CD1c-positive myeloid dendritic cell (primary cell): ENCODE measurements around the gene BEST3.
"Not testable (repeated sequence)": the region's sequence is repeated elsewhere in the genome, so short reads cannot be mapped to it uniquely, and the experiment has no call there.

Experiments
- DNase-seq: peaks from one replicate; pipeline ENCODE4 v3.0.0-alpha.2; 2016; ENCODE audit errors: extremely low spot score

Gene BEST3

DNA sequence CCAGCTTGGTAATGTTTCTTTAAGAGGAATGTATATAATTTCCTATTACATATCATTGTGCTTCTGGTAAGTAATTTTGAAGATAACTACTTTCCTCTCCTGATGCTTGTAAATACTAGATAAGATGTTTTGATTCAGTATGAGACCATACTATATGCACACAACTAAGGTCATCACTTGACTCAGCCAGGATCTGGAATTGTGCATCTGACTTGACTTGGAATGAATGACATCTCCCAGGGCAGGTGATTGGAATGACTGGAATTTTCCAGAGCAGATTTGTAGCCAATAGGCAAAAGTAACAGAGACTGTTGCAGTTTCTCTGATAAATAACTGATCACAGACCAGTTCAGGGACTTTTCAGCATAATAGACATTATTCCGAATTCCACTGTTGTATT lies 11.1 kb downstream of the BEST3 start:
- DNase-seq = no peak

DNA sequence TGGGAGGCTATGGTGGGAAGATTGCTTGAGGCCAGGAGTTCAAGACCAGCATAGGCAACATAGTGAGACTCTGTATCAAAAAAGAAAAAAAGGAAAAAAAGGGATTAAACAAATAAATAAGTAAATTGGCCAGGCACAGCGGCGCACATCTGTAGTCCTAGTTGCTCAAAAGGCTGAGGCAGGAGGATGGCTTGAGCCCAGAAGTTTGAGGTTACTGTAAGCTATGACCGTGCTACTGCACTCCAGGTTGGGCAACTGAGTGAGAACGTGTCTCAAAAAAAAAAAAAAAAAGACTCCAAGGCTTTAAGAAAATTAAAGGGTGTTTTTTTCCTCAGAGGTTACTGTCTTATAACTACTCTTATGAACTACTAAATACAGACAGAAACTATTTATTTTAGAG lies 11.7 kb downstream of the BEST3 start:
- no peak for DNase-seq

DNA sequence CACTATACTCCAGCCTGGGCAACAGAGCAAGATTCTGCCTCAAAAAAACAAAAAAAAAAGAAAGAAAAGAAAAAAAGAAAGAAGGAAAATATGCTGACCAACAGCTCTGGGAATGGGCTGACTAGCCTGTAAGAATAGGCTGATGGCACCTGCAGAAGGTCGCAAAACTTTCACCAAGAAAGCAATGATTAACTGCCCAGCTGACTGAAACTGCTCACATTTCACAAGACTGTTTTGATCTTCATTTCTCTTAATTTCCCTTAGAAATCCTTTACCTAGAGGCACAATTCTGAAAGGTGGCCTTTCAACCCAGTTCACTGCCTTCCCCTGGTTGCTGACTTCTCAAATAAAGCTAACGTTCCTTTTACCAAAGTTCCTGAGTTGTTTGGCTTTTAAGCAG lies 12.4 kb downstream of the BEST3 start:
- no peak for DNase-seq

DNA sequence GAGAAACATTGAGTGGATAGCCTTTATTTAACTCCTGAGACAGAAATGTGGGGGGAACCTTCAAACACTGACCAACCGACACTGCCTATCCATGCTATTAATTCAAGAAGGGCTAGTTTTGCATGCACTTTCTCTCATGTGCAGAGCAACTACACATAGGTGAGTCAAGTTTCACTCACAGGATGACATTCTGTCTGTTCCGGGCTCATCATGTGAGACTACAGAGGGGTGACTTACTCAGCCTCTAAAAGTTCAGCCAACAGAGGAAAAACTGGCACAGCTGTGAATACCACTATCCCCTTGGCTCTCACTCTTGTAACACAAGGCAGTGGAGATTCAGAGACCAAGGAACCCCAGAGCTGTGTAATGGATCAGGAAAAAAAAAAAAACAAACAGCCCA lies 13.3 kb downstream of the BEST3 start:
- no peak for DNase-seq

DNA sequence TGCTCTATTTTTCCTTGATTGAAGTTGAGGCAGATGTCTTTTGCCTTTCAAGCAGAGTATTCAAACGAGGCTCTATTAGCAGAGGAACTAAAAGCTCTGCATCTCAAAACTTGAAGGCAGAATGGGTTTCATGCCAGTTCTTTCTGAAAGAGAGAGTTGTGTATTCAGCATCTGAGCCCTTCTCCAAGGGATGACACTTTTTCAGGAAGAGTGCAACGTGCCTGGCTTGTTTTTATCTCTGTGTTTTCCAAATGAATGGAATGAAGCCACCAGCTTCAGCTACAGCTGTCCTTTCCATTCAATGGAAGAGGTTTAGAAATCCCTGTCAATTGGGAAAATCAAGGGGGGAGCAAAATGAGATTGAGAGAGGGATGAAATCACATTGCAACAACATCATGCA lies 14.6 kb downstream of the BEST3 start:
- DNase-seq = no peak

DNA sequence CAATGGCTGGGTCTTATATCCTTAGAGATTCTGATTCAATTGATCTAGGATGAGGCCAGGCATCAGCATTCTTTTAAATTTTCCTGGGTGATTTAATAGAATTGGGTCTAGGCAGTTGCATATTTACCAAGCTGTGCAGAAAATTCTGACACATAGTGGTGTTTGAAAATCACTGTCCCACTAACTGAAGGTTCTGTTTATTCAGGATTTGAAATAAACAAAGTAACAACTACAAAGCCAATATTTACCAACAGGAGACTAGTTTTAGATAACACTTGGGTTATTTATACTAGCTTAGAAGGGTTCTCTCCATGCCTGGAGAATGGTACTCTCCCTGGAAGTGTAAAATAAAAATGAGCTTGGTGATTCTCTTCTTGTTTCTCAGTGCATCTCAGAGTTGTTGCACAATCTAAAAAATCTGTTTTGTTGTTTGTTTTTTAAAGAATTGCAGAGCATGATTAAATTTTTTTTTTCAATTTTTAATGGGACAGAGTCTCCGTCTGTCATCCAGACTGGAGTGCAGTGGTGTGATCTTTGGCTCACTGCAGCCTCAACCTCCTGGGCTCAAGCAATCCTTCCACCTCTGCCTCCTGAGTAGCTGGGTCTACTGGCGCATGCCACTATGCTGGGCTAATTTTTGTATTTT lies 16.9 kb downstream of the BEST3 start:
- DNase-seq = no peak

DNA sequence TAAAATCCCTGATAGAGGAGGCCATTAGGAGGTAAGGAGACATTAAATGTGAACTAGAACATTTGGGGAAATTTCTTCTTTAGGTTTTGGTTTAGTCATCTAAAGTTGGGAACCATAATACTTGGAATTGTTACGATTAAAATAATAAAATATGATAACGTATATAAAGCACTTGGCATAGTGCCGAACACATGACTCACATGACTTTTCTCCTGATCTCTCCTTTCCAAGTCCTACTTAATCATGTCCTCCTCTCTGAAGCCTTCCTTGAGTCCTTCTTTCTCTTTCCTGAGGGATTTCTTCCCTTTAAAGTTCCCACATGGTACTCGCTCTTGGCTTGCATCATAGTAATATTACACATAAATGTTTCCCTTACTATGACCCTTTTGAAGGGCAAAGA lies 20.0 kb downstream of the BEST3 start:
- no peak for DNase-seq

DNA sequence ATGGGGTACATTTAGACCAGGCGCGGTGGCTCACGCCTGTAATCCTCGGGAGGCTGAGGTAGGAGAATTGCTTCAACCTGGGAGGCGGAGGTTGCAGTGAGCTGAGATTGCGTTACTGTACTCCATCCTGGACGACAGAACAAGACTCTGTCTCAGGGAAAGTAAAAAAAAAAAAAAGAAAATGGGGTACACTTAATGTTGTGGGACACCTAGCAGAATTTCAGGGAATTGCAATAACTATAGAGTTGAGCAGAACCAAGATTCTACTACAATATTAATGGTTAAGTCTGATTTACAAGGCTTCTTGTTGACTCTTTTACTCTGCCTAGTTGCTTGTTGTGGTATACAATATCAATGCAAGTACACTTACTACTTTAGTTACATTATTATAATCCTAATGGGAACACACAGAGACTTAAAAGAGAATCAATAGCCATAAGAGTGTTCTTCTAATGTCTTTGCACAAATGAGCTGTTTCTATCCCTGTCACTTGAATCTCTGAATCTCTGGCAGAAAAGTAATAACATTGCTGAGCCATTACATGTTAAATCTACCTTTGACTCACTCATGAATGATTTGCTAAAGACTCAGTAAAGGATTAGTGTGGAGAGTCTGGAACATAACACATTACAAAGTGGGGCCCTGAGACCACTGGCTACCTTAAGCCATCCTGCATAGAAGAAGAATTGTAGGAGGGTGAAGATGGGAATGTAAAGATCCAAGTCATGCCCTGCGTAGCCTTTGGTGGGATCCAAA lies 22.7 kb downstream of the BEST3 start:
- DNase-seq = no peak

DNA sequence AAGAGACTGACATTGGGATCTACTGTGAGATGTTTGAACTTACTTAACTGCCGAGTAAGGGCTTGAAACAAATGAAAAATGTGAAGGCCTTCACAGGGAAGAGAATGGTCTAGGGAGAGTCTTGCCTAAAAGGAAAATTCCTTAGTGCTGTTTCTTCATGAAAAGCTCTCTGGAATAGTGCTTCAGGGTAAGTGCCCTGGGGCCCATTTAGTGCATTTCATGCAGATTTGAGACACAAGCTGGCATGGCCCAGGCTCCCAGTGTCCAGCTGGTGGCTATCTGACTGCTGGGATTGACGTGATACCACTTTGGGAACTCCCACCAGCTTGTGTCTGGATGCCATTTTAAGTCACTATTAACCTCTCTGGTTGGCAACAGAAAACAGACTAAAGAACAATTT lies 26.9 kb downstream of the BEST3 start:
- no peak for DNase-seq

DNA sequence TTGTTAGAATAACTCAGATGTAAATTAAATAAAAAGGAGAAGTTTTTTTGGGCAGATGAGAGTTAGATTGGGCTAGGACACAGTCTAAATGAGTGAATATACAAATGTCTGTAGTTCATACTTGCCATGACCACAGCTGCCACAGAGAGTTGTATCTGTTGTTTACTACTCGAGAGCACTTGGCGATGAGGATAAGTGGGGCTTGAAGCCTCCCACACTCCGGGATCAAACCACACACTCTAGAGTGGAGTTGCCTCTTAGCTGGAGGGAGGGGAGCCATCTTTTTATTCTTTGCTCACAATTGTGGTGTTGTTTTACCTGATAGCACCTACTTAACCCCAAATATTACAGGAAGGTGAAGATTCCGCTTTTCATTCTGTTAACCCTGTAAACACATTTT lies 27.5 kb downstream of the BEST3 start:
- no peak for DNase-seq

DNA sequence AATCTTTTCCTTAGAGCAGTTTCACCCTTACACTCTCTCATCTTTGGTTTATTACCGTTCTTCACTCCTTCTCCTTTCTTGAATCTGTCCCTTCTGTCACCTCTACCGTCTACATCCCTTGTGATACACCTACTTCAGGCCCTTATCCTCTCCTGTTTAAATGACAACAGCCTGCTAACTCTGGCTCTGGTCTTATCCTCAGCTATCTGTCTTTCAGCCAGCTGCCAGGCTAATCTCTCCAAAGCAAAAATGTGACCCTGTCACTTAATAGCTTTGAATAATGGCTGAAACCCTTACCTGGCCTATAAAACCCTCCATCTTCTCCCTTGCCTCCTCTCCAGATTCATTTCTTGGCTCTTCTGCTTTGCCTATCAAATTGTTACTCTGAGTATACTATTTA lies 32.3 kb downstream of the BEST3 start:
- DNase-seq = no peak

DNA sequence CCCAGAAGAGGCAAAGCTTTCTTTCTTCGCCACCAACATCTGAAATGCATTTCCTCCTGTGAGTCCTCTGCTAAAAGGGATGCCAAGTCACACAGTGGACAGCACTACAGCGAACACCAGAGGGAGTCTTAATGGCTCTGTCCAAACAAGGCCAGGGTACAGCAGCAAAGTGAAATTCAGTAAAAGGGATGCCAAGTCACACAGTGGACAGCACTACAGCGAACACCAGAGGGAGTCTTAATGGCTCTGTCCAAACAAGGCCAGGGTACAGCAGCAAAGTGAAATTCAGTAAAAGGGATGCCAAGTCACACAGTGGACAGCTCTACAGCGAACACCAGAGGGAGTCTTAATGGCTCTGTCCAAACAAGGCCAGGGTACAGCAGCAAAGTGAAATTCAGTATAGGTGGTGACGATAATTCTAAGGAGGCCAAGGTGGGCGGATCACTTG lies 34.1 kb downstream of the BEST3 start:
- not testable (repeated sequence) for DNase-seq

DNA sequence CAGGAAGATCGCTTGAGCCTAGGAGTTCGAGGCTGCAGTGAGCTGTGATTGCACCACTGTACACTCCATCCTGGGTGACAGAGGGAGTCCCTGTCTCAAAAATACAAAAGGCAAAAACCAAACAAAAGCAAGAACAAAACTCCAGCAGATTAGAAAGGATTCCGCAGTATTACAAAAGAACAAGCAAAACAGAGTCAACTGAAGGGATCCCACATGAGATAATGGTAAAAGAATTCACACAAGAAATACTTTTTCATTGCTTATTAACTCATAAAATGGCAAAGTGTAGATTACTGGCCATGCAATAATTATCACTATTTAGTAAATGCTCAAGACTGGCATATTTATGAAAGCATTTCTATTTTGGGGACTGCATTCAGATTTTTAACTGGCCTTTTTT lies 35.4 kb downstream of the BEST3 start:
- DNase-seq = no peak

DNA sequence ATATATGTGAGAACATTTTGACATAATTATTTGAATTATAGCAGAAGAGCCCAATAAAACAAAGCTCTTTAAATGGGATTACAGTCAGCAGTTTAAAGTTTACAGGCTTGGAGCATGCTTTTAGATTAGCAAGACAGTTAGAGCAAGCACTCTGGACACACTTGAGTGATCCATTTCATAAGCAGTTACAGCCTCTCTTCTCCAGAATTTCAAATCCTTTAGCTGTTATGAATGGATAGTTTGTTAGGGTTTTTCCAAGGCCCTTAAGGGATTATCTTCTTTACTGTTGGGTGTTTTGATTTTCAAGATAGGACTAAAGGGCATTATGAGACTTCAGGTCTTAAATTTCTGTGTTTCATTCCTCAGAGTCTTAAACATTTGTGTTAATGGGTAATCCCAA lies 36.3 kb downstream of the BEST3 start:
- no peak for DNase-seq

DNA sequence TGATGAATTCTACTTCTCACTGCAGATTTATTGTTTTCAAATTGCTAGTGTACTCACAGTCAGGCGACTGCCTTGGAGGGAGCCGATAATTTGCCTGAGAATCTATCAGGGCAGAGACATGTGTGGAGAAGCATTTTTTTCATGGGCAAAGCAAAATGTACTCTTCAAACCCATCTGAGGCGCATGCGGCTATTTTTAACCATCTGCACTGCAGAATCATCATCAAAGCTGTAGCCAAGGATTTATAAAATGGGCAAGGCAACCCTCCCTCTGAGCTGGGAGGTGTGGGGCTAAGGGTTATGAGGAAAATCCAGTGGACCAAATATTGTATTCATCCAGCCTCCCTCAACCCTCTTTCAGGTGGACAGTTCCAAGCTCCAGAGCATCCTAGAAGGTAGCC lies 37.7 kb downstream of the BEST3 start:
- DNase-seq = no peak

DNA sequence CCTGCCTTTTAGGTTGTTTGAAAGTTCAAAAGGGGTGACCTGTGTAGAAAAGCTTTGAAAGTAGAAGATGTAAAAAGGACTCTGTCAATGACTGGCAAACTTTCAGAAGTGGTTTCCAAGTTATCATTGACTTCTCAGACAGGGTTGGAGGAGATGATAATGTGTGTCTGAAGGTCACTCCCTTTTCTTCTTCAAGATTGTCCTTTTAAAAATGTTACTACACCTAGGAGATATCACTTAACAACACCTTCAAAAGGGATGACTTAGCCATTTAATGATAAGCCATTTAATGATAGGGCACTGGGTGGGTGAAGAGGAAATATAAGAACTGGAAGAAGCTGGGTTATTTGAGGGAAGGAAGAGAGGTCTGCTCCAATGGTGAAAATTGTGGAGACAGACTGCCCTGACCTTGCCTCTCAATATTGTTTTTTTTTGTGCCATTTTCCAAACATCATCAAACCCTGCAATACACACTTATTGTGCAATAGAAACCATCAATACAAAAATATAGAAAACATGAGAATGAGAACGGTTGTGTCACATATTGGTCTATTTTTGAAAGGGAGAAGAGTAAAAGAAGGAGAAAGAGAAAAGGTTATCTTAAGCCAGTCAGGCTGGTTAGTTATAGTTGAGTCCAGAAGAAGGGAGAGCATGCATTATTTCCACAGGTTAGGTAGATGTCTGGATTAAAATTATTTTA lies 38.8 kb downstream of the BEST3 start:
- DNase-seq = no peak

DNA sequence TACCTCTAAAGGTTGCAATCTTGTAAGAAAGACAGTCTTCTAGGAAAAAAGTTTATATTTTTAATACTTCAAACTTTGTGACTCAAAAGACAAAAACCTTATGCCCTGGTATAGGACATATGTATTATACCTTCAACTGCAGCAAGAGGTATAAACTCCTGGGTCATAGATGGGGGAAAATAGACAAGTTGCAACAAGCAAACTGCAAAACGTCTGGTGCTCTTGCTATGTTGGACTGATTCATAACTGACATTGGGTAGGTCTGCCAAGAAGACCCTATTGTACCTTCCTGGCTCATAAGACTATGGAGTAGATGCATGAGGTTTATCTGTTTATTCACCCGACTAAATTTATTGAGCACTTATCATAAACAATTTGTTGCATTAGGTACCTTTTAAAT lies 40.9 kb downstream of the BEST3 start:
- no peak for DNase-seq

DNA sequence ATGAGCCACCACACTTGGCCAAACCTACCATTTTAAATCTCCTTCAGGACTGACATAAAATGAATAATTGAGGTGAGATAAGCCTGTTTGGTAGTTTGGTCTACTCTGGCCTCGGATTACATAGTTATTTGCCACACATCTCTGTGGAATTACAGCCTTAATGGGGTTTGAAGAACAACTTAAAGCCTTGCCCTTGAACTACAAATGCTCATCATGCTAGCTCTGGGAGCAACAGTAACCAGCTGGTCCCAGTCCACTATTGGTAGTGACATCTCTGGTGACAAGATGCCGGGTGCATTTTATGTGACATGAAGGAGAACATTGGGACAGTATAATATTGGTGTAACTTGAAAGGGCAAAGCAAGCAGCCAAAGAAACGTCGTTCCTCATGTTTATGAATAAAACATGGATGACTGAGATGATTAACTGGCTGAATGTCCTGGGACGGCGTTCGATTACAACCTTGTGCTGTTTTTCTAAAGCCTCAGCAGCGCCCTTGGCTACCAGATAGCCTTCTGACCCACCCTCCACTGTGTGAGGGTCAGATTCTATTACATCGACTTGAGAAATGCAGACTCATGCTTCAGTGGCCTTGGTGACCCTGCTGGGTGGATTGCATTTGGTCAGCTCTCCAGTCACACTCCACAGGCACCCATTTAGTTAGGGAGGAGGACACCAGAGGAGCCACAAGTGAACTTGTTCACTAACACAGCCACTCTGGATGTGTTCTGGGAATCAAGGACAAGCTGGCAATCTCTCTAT lies 41.5 kb downstream of the BEST3 start:
- DNase-seq = no peak

DNA sequence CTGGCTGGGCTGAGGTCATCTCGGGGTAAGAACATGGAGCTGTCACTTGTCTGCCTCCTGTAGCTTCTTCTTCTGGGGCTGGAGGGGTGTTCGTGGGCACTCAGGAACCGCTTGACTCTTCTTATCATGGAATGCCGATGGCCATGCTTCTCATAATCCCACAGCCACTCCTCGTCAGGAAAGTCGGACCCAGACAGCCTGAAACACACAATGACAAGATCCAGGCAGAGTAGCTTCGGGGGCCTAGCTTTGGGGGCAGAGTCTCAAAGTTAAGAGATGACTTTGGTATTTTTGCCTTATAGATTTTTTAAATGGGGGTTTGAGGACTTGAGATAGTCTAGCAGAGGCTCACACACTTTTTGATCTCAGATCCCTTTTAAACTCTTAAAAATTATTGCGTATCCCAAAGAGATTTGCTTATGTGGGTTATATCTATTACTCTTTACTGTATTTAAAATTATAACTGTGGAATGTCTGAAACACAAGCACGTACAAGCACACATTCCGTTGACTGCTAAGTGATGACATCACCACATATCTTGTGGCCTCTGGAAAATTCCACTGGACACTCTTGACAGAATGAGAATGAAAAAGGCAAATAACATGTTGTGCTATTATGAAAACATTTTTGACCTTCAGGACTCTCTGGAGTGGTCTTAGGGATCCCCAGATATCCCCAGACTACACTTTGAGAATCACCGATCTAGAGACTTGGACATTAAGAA lies 43.3 kb downstream of the BEST3 start:
- DNase-seq = no peak

DNA sequence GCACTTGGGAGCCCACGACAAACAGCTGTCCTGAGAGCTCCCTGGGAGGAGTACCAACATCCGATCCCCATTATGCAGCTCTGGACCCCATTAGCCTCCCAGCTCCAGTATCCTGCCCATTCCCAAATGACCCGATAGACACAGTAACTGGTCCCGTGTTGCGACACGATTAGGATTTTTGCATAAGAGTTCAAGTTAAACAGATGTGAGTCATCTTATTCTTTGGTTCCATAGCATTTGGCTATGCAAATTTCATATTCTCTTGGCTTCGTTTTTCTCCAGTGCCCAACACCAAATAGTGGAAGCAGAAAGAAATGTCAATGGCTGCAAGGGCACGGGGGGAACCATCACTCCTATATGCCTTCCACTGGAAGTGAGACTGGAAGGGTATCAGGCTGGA lies 45.4 kb downstream of the BEST3 start:
- DNase-seq = no peak

DNA sequence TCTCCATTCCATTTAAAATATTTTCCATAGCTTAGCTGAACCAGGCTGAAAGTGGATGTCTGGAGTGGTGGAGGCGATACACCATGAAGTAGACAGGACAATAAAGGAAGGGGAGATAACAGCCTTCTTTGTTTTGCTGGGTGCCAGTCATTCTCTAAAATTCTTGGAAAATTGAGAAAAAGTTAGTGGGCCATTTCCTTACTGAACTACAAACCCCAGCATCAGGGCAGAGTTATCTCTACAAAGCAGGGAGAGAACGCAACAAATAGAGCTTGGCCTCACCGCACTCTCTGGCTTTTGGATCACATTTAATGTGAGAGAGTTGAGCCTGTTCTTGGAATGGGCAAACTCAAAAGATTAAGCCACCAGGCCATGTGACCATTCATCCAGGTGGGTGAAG lies 47.2 kb downstream of the BEST3 start:
- no peak for DNase-seq

DNA sequence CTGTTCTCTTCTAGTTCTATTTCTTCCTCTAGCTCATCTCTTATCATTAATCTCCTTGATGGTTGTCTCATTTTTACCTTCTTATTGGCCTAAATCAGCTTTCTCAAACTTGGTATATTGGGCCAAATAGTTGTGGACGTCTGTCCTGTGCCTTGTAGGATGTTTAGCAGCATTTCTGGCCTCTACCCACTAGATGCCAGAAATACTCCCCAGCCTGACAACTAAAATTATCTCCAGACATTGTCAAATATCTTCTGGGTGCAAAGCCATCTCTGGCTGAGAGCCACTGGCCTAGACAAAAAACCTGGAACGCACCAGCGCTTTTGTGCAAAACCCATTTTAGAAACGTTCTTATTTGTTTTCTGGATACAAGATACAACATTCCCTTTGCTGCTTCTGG lies 49.6 kb downstream of the BEST3 start:
- DNase-seq = no peak
